ENCODE measurements around the gene SCMH1. TPM values are rescaled to one million over a fixed set of nuclear protein-coding genes. Genes with fewer than 3 reads are reported as not detected.

SCMH1 gene
- total RNA-seq, 4 donors from 2014 or later: 27.1 to 116 (median 52.9) TPM

GRCh38 chr1:41275831-41276230 is 33.7 kb upstream of the SCMH1 start:
- no peak overlapping the region for H3K4me3 ChIP-seq
- no peaks in the 10 kb centered on the region for H3K27me3 ChIP-seq
- H3K27ac ChIP-seq: no peak overlapping the region
- TF ChIP-seq CTCF (IDR thresholded peaks at IDR 0.05) (no peak), POLR2A (IDR thresholded peaks at IDR 0.05) (no peak)
- H3K9me3 ChIP-seq: no peaks in the 10 kb centered on the region
- no peaks in the 10 kb centered on the region for H3K36me3 ChIP-seq
- H3K4me1 ChIP-seq: no peaks in the 10 kb centered on the region
- no peak for DNase-seq

- DNase-seq: no peak
- Histone ChIP-seq H3K4me1 (no peaks in the 10 kb centered on the region), H3K27me3 (no peaks in the 10 kb centered on the region), H3K36me3 (no peaks in the 10 kb centered on the region), H3K27ac (no peak overlapping the region), H3K9me3 (no peaks in the 10 kb centered on the region), H3K4me3 (no peak overlapping the region)
- no peak for TF ChIP-seq POLR2A (IDR thresholded peaks at IDR 0.05)
- no peak for TF ChIP-seq CTCF (IDR thresholded peaks at IDR 0.05)
These were observed 32.8 kb upstream of the SCMH1 start for GRCh38 chr1:41274752-41275545.

- no peak for TF ChIP-seq POLR2A (IDR thresholded peaks at IDR 0.05)
- no peak for TF ChIP-seq CTCF (IDR thresholded peaks at IDR 0.05)
These were observed 30.5 kb upstream of the SCMH1 start for GRCh38 chr1:41272601-41273000.

GRCh38 chr1:41268154-41268770 is 26.2 kb upstream of the SCMH1 start:
- no peaks in the 10 kb centered on the region for H3K27me3 ChIP-seq
- no peaks in the 10 kb centered on the region for H3K36me3 ChIP-seq
- TF ChIP-seq CTCF (IDR thresholded peaks at IDR 0.05) (peak; percentile 83 to 97 (median 94)), POLR2A (IDR thresholded peaks at IDR 0.05) (no peak)
- no peaks in the 10 kb centered on the region for H3K4me1 ChIP-seq
- H3K4me3 ChIP-seq: no peak overlapping the region
- no peaks in the 10 kb centered on the region for H3K9me3 ChIP-seq
- peak; percentile 52 to 81 (median 80) for DNase-seq
- H3K27ac ChIP-seq: no peak overlapping the region

More at GRCh38 chr1:41272601-41273000, 30.5 kb upstream of the SCMH1 start:
- Histone ChIP-seq H3K9me3 (no peaks in the 10 kb centered on the region), H3K4me1 (no peaks in the 10 kb centered on the region), H3K36me3 (no peaks in the 10 kb centered on the region), H3K4me3 (no peak overlapping the region), H3K27me3 (no peaks in the 10 kb centered on the region), H3K27ac (no peak overlapping the region)
- DNase-seq: no peak

- no peak for DNase-seq
- TF ChIP-seq POLR2A (IDR thresholded peaks at IDR 0.05) (no peak), CTCF (IDR thresholded peaks at IDR 0.05) (no peak)
- Histone ChIP-seq H3K27ac (no peak overlapping the region), H3K36me3 (no peaks in the 10 kb centered on the region), H3K4me3 (no peak overlapping the region), H3K27me3 (no peaks in the 10 kb centered on the region), H3K4me1 (no peaks in the 10 kb centered on the region), H3K9me3 (no peaks in the 10 kb centered on the region)
These were observed 20.0 kb upstream of the SCMH1 start for GRCh38 chr1:41261926-41262618.
